ENCODE data around the gene KRTAP5-6.

KRTAP5-6 gene

GRCh38 chr11:1701091-1701807, 4.3 kb downstream of the KRTAP5-6 start:
- TF ChIP-seq REST (IDR thresholded peaks at IDR 0.05; ENCODE audit: insufficient read depth in 1 of 2, low read depth in 2 of 2, low read length in 2 of 2) (no peak), FOXP2 (optimal IDR thresholded peaks at IDR 0.05; ENCODE audit: borderline replicate concordance, extremely low read depth, extremely low read length, insufficient read depth) (no peak), POLR2AphosphoS5 (IDR thresholded peaks at IDR 0.05; ENCODE audit: low read depth, low read length) (no peak), SIN3A (IDR thresholded peaks at IDR 0.05; ENCODE audit: borderline replicate concordance, insufficient read depth, low read length) (no peak), TAF1 (IDR thresholded peaks at IDR 0.05; ENCODE audit: borderline replicate concordance, insufficient read depth, low read length) (no peak)

- no peak for TF ChIP-seq POLR2AphosphoS5 (IDR thresholded peaks at IDR 0.05; ENCODE audit: low read depth, low read length)
- TF ChIP-seq REST (IDR thresholded peaks at IDR 0.05; ENCODE audit: insufficient read depth in 1 of 2, low read depth in 2 of 2, low read length in 2 of 2) = no peak
- no peak for TF ChIP-seq SIN3A (IDR thresholded peaks at IDR 0.05; ENCODE audit: borderline replicate concordance, insufficient read depth, low read length)
- no peak for TF ChIP-seq FOXP2 (optimal IDR thresholded peaks at IDR 0.05; ENCODE audit: borderline replicate concordance, extremely low read depth, extremely low read length, insufficient read depth)
- TF ChIP-seq TAF1 (IDR thresholded peaks at IDR 0.05; ENCODE audit: borderline replicate concordance, insufficient read depth, low read length) = no peak
Observed at GRCh38 chr11:1702506-1702905, 5.5 kb downstream of the KRTAP5-6 start.

- TF ChIP-seq REST (IDR thresholded peaks at IDR 0.05; ENCODE audit: insufficient read depth in 1 of 2, low read depth in 2 of 2, low read length in 2 of 2) (no peak), SIN3A (IDR thresholded peaks at IDR 0.05; ENCODE audit: borderline replicate concordance, insufficient read depth, low read length) (no peak), FOXP2 (optimal IDR thresholded peaks at IDR 0.05; ENCODE audit: borderline replicate concordance, extremely low read depth, extremely low read length, insufficient read depth) (no peak), TAF1 (IDR thresholded peaks at IDR 0.05; ENCODE audit: borderline replicate concordance, insufficient read depth, low read length) (no peak), POLR2AphosphoS5 (IDR thresholded peaks at IDR 0.05; ENCODE audit: low read depth, low read length) (no peak)
Observed at GRCh38 chr11:1703146-1703545, 6.2 kb downstream of the KRTAP5-6 start.

DNA sequence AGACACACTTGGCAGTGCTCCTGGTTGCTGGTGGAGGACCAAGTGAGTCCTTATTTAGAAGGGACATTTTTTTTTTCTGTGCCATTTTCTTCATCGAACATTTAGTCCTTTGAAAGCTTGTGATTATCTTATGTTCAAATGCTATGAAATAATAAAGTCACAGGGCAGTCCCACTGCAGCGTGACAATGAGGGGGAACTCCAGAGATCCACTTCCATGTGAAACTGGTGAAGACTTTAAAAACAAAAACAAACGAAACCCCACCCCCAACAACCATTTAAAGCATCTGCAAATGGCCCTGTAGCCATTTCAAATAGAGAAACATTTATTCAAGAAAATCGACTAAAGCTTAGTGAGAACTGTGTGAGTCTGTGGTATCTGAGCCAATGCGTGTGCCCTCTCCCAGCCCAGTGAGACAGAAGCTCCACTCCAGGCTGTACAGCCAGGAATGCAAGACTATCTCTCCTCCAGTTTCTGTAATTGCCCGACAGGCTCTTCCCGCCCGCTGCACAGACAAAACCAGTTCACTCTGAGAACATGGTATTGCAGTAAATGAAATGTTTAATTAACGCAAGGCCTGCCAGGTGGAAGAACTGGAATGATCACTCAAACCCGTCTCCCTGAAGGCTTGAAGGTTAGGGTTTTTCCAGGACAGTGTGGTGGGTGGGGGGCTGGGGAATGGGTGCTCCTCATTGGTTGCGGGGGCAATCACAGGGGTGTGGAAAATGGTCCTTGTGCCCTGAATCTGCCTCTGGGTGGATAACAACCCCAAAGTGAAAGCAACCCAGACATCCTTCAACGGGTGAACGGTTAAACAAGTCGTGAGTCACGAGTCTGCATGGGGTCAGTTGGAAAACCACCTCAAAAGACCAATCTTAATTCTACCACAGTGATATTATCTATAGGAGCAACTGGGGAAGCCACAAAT, 8.4 kb downstream of the KRTAP5-6 start:
- TF ChIP-seq FOXP2 (optimal IDR thresholded peaks at IDR 0.05; ENCODE audit: borderline replicate concordance, extremely low read depth, extremely low read length, insufficient read depth) (no peak), TAF1 (IDR thresholded peaks at IDR 0.05; ENCODE audit: borderline replicate concordance, insufficient read depth, low read length) (no peak), REST (IDR thresholded peaks at IDR 0.05; ENCODE audit: insufficient read depth in 1 of 2, low read depth in 2 of 2, low read length in 2 of 2) (no peak), SIN3A (IDR thresholded peaks at IDR 0.05; ENCODE audit: borderline replicate concordance, insufficient read depth, low read length) (no peak), POLR2AphosphoS5 (IDR thresholded peaks at IDR 0.05; ENCODE audit: low read depth, low read length) (no peak)

Data from PFSK-1 (cell line).